HG03442 (cell line): Measurements from ENCODE around the gene NRN1.

Experiments
- ATAC-seq: cut with Tn5 transposase; IDR thresholded peaks from one replicate; pipeline ENCODE4 v1.9.1; 2021; ENCODE audit warnings: mild to moderate bottlenecking, moderate library complexity; ENCODE audit not compliant: unreplicated experiment

The NRN1 gene

DNA sequence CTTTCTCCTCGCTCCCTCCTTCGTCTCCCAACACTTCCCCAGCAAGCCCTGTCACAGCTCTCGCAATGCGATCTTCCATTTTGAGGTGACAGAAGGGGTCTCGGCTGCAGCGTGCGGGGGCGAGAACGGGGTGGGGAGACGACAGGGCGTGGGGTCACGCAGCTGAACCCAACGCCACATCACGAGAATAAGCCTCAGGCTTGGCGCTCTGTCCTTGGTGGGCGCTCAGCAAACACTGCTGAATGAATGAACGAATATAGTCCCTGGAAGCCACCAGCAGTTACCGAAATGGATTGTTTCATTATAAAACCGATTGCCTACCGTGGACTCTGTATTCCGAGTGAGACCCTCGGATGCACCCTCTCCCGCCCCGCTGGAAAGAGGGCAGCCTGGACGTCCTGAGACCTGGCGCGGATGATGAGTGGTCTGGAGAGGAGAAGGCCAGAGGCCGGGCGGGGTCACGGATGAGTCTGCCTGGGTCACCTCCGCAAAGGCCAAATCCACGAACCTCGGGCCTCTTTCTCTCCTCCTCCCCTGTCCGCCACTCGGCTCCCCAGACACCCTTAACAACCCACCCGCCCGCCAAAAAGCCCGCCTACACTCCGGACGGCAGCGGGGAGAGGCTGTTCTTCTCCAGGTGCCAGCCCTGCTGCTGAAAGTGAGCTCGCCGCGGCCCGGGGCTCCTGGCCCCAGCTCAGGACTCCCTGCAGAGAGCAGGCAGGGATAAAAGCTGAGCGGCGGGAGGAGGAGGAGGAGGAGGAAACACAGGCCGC lies 3.7 kb downstream of the NRN1 start:
- no peak for ATAC-seq

DNA sequence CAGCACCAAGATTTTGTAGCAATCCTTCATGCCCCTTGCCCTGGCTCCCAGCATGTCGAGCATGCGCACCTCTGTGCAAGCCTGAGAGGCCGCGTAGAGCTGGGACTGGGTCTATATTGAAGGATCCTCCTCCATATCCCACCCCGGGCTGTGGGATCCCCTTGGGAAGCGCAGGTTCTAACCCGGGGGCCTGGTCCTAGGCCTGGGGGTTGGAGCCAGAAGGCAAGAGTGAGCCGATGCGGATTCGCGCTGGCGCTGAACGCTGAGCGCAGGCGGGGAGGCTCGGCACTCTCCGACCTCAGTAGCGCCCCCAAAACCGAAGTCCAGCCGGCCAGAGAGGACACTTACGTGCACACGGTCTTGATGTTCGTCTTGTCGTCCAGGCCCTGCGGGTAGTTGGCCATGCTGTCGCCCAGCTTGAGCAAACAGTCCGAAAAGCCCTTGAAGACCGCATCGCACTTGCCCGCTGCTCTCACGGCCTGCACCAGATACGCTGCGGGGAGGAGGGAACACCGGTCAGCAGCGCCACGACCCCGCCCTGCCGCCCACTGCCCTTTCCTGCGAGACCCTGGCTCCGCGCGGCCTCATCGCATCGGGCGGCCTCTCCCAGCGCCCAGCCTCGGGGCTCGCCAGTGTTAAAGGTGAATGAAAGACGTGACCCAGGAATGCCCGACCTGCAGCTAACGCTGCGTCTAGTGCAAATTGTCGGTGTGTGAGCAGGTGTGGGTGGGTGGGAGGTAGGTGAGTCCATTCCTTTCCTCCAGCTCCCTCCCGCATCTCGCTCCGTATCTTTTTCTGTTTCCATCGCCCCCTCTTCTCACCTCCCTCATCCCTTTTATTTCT lies 4.5 kb downstream of the NRN1 start:
- ATAC-seq = no peak

DNA sequence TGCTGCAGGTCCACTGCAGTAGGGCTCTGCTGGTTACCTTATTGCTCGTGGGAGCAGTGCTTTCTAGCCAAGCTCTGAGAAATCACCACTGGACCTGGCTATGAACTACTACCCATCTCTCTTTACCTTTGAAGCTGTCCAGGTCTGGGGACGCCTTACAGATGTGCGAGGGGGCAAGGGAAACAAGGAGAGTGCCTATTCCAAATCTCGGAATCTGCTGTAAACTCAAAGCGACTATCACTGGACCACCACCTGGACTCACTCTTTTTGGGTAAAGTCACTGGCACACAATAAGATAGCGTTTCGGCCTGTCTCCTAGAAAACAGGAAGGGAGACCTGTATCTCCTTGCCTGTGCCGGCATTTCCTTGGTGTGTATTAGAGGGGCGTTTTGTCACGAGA lies 5.3 kb downstream of the NRN1 start:
- ATAC-seq = no peak

DNA sequence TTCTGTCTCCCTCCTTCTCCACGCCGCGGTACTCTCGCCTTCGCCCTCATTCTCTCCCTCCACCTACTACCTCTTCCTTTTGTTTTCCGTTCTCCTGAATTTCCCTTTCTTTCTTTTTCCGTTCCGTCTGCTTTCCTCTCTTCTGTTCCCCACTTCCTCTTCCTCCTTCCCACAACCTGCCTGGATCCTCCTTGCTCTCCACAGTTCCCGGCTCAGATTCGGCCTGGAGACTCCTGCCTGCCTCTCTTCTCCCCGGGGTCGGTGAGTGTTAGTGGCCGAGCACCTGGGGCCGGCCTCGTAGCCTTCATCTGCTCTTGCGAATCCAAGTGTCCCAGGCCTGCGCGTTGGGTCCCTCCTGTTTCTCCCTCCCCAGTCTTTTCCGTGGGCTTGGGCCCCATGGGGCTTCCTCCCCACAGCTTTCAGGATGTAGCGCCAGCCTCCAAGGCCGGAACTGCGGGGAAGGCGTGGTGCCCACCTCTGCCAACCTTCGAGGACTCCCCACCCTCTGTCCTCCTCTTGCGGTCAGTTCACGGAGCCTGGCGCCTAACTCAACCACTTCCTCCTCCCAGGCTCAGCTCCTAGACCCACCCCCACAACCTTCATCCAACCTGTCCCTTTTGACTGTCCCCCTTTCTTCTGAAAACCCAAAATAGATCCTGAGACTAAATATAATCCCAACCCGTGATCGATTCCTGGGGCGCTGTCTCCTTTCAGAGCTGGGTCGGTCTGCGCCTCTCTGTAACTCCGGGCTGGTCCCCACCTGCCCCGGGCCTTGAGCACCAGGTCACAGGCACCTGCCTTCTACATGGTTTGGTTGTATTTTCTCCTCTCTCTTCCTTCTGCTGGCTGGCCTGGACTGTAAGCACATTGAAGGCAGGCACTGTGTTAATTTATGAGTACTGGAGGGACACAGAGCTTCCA lies 6.8 kb downstream of the NRN1 start:
- ATAC-seq = no peak

DNA sequence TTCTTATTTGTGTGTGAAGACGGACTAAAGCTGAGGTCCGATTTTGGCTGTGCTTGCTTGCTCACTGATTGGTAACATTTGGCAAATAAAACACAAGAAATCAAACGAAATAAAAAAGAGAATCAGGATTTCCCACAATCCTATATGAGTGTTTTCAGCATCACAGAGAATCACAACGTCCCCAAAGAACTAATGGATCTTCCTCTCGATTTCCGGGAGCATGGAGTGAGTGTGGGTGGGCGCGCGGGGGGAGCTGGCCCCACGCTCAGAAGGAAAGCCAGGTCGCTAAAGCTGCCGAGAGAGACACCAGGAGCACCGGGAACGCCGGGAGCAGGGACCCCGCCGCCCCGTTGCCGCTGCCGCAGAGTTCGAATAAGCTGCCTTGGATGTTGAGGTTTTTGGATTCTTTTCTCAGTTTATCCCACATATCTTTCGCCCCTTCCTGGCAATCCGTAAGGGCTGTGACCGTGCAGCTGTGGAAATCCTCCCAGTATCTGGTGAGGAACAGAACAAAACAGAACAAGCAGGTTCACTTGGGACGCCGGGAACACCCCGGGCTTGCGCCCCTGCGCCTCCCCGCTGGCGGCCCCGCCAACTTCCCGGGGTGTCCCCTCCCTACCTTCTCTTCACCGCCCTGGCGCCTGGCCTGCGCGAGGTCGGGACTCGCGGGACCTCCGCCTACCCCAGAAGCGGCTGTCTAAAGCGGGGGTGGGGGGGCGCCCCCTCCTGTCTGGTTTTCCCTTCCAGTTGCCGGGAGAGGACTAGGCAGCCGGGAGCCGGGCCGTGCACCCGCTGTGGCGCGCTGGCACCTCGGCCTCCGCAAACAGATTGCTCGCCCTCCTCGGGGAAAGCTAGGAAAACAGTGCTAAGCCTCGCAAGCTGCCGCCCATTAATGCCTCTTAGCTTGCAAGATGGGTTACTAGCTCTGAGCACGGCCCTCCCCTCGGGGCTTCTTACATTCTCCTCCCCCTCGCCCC lies 7.7 kb downstream of the NRN1 start:
- ATAC-seq = no peak

DNA sequence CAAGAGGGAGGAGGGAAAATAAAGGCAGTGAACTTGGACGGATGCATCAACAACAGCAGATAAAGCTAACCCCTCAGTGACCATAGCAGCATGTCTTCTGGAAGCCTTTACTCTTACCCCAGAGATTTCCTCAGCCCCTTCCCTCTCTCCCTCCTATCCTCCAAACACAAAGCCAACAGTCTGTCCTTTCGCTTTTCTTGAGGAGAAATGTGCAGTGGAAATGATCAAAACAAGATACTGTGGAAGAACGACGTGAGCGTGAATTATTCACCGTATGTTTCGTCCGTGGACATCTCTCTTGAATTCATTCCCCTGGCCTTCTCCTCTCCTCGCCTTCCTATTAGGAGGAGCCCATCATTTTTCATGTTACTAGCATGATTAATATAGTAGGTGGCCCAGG lies 8.5 kb downstream of the NRN1 start:
- ATAC-seq = no peak

DNA sequence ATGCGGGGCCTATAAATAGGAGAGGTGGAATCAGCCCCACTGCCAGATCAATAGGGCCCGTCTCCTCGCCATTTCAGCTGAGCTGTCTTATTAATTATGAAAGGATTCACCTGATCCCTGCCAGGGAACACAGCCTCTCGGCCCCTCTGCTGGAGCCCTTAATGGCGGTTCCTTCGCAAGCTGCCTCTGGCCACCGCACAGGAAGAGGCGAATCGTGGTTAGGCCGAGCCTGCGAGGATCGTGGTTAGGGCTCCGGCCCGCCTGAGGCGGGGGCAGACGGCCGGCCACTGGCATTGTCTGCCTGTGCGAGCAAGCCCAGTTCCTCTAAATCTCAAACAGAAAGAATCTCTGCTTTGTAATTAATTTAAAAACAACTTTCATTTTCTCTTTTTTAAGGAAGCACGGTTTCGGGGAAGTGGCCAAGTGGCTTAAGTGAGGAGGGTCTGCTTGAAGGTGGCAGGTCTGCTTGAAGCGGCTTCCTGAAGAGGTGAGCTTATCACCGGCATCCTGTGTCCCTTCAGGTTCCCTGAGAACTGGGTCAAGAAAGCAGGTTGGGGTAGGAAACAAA lies 9.2 kb downstream of the NRN1 start:
- no peak for ATAC-seq

DNA sequence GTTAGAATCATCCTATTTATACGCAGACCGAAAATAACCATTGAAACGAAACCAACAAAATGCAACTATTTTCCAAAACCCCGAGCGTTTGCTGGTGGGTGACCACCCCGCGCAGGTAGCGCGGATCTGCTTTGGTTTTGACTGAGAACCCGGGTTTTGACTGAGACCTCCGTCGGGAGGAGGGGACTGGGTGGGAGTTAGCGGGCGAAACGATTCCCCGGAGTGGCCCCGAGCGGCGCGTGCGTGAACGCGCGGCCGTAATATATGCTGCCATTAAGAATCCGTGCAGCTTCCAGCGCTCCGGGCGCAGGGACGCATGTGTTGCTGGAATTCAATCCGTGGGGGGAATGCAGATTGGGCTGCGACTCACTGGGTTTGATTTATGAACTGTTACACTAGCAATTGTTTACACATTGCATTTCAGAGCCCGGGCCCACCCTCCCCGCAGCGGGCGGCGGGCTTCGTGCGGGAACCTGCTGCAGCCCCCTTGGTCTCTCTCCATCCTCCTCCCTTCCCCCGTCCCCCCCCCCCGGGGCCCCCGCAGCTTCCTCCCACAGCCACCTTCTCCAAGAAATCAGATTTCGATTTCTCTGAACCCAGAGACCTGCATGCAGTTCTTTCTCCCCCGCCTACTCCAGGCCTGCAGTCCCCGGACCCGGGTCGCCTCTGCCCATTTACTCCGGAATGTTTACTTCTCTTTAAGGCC lies 9.9 kb downstream of the NRN1 start:
- no peak for ATAC-seq

DNA sequence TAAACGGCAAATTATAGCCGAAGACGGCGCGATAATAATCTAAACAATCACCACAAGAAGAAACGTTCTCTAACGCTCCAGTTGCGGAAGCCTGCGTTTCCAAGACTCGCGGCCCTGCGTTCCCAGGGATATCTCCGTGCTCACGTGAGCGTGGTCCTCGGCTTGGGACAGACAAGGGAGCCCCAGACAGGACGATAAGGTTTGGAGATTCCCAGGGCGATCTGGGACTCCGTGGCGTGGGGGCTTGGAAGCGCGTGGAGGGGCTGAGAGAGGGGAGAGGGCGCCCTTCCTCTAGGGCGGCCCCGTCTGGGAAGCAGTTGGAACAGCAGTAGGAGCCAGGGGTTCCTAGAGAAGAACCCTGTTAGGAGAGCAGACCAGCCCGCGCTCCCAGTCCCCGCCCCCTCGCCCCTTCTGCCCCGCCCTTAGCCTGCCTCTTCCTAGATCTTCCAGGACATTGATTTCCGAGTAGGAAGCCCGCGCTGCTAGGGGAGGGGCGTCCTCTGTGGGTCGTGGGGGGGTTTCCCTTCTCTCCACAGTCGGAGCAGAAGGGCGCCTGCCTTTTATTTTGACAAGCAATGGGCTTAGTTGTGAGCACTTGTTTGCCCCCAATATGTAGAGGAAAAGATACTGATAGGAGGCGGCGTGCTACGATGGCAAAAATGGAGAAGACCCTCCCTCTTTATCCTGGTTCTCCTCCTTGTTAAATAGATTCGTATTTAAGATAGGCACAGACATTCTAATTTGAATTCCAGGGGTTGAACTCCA lies 10.6 kb downstream of the NRN1 start:
- no peak for ATAC-seq

DNA sequence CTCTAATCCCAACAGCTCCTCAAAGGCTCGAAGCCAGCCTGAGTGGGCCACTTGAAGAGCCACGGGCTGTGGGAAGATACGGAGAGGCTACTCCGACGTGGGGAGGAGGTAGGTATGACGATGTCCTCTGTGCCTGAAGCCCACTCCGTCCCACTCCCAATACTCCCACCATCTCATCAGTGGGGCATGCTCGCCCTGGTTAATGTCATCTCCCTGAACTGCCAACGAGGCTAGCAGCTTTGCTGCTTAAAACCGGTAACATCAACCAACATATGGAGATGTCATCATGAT lies 11.1 kb downstream of the NRN1 start:
- no peak for ATAC-seq

DNA sequence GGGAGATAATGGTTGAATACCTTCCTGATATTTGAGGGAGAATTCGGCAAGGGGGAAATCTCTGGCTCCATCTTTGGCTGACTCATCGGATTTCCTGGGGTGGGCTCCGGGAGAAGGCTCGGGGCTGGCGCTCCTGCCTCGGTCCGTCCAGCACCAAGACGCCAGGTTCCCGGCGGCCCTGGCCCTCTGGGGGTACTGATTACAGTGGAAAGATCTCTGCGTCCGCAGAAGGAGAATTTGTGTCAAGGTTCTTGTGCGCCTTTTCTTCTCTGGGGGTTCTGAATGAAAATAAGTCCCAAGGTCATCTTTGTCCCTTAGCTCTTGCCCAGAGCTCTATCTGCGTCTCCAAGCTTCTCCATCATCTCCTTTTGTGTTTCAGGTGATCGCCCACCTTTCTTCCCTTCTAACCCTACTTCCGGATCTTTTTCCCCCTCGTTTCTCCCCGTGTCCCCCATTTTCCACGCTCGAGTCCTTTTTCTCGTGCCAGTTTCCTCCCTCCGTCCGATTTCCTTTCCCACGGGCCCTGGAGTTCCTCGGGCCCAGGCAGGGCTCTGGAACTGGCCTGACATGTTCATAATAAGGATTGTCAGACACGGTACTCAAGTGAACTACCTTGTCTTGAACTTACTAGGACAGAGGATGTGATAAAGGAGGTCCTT lies 11.6 kb downstream of the NRN1 start:
- no peak for ATAC-seq

DNA sequence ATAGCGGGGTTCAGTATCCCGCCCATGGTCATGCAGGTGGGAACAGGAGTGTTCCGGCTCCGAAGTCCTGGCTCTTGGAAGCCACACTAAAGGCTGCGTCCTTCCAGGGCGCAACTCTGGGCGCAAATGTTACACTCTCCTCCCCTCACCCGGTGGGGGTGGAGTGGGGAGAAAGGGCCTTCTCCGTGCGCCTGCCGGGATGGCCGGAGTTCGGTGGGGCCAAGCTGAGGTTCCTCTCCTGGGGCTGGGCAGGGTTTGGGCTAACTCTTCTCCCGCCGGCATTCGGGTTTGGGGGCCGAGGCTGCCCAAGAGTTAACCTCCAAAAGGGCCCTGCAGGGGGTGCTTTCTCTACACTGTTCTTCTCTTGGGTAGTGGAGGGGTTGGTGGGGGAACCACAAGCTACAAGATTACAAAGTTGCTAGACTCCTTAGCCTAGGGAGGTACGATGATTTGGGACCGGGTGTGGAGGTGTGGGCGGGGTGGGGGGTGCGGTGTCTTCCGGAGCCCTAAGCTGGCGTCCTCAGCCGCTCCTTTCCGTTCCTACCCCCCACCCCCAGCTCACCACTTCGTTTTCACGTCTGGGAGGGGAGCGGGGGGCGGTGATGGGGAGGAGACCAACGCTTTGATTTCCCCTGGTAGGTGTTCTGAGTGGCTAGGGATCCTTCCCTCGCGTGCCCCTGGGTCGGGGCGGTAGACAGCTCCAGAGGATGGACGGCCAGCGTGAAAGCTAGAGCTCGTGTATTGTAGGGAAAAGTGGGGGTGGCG lies 12.3 kb downstream of the NRN1 start:
- ATAC-seq = no peak

DNA sequence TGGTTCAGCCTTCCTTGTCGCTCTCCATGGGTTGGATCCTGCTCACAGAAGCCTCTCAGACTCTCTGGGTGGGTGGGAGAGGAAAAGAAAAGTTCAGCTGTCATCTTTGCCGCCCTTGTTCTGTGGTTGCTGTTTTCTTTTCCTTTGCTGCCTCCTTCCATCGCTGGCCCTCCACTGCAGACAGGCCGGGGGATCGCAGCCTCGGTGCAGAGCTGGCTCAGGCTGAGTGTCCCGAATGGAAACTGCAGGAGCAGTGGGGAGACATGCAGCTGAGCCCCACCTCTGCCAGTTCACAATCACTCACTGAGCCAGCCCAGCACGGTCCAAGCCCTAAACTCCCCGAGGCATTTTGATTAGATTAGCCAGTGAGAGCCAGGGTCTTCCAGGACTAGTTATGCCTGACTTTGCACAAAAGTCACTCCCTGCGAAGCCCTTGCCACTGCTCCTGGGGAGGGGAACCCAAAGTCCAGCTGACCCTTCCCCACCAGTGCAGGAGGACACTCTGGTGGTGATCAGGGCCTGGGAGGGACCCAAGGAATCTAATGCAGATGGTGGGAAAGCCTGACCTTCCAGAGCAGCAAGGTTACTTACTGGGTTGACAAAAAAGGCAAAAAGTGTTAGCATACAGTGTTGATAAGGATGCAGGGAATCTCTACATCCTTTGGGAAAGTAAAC lies 14.0 kb downstream of the NRN1 start:
- ATAC-seq = no peak

DNA sequence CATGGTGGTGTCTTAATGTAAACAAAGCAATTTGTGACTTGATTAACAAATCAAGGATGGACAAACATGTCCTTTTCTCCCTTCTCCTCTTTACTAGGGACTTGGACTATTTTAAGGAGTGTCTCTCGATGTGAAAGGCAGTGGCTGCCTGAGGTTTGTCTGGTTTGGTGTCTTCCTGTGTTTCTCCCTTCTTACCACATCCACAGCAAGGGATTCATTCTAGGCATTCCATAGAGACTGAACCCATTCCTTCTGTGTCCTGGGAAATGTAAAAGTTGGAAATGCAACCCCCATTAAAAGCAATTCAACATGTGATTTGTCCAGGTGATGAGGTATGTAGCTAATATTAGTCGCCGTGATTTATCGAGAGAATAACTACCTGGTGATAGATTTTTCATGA lies 15.9 kb downstream of the NRN1 start:
- no peak for ATAC-seq

DNA sequence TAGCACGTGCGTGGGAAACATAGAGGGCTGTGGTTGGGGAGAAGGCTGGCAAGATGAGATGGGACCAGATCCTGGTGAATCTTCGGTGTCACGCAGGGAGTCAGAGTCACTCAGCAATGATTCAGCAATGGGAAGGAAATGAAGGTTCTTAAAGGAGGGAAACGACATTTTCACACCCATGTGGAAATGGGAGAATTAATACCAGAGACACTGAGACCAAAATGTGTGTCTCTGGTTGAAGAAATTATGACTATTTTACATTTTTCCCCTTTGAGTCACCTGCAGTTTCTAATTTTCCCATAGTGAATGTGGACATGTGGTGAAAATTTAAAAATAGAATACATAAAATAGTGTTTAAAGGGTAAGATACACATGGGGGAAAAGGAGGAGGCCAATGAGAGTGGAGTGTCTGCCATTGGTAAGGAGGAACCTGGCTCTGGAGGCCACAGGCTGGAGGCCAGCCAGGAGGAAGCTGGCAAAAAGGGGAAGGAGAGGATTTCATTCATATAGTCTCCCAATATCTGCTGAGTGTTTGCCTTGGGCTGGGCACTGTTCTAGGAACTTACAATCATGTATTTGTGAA lies 17.5 kb downstream of the NRN1 start:
- ATAC-seq = no peak

DNA sequence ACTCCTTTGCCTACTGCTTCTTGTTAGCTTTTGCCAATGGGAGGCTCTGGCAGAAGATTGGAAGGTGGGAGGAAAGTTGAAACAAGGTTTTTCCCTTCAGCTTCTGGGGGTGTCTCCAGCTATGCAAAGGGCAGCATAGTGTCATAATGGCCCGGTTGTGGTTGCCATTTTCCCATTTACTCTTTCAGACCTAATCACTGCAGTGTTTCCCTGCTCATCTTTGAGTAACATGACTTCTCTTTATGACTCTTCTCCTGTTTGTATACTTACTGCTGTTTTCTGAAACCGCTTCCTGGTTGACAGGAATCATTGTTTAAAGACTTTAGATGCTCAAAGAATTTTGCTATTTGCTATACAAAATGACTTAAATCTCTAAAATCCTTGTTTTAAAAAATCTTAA lies 19.9 kb downstream of the NRN1 start:
- no peak for ATAC-seq
